H1 (cell line): ENCODE data around the gene PLXNB3. TPM values are rescaled to one million over a fixed set of nuclear protein-coding genes. Genes with fewer than 3 reads are reported as not detected.

ENCODE experiments used
- ATF3 ChIP-seq: IDR thresholded peaks from 2 replicates; pipeline ENCODE4 v1.6.1; 2011; ENCODE audit warnings: low read depth, mild to moderate bottlenecking, low read length; ENCODE audit not compliant: insufficient read depth
- BACH1 ChIP-seq: IDR thresholded peaks from 2 replicates; pipeline ENCODE4 v1.6.1; 2012; ENCODE audit warnings: low read length, improper control_type of control experiment
- CBX8 ChIP-seq: fragments of 300-800, 300-1000 bp; sonication (generic); IDR thresholded peaks from 2 replicates; pipeline ENCODE4 v1.7.1; 2016; ENCODE audit warnings: low read depth, low read length, borderline replicate concordance
- CHD2 ChIP-seq: IDR thresholded peaks from 2 replicates; pipeline ENCODE4 v1.6.1; 2012; ENCODE audit warnings: low read length, improper control_type of control experiment
- CHD7 ChIP-seq: fragments of 300-600 bp; sonication (generic); IDR thresholded peaks from 2 replicates; pipeline ENCODE4 v1.7.1; 2012; ENCODE audit warnings: low read length, moderate library complexity, mild to moderate bottlenecking, inconsistent platforms; ENCODE audit not compliant: insufficient replicate concordance
- CTBP2 ChIP-seq: IDR thresholded peaks from 2 replicates; pipeline ENCODE4 v1.7.0; 2011; ENCODE audit warnings: borderline replicate concordance, mild to moderate bottlenecking, moderate library complexity, mixed read lengths, low read length; ENCODE audit not compliant: insufficient read depth, insufficient read length
- KDM5A ChIP-seq: fragments of 200-600 bp; IDR thresholded peaks from 2 replicates; pipeline ENCODE4 v1.7.1; 2012; ENCODE audit warnings: mild to moderate bottlenecking, low read length, inconsistent platforms, mixed read lengths
- SP2 ChIP-seq: IDR thresholded peaks from 2 replicates; pipeline ENCODE4 v1.6.1; 2012; ENCODE audit warnings: mild to moderate bottlenecking, low read length, inconsistent platforms
- TEAD4 ChIP-seq: IDR thresholded peaks from 2 replicates; pipeline ENCODE4 v1.6.1; 2012; ENCODE audit warnings: low read depth, low read length, inconsistent platforms, mixed read lengths
- ZNF274 ChIP-seq: IDR thresholded peaks from 2 replicates; pipeline ENCODE4 v1.7.0; 2012; ENCODE audit warnings: low read length, borderline replicate concordance; ENCODE audit errors: extremely low read depth
- polyA plus RNA-seq, 7 experiments: library from polyadenylated mRNA; depleted of rRNA in 3 of 7; stranded (reverse) in 5 of 7; unstranded in 2 of 7; fragments of >200 nt in 5 of 7; fragments of 200-250 nt in 2 of 7; gene quantifications; 1 replicate in 5 of 7; 2 replicates in 1 of 7; 4 replicates in 1 of 7; pipeline versions ENCODE4 v1.2.1 to v1.2.3, GENCODE V29; 2011 to 2013; ENCODE audit warnings: missing spikeins in 2 of 7, mixed read lengths in 2 of 7
- total RNA-seq: library from RNA; stranded (reverse); fragmentation: NEBNext Ultra II Directional; extraction: Animal tissue kit (Norgen Biotek cat#: 25700); gene quantifications from 2 replicates; pipeline ENCODE4 v1.2.1, GENCODE V29; 2021

PLXNB3 gene
- total and polyA plus RNA-seq, 2 of the 8 experiments (the other 6 are each of a cell fraction or from before 2014, with no cell fraction given) = 1.2 to 2.7 TPM

DNA sequence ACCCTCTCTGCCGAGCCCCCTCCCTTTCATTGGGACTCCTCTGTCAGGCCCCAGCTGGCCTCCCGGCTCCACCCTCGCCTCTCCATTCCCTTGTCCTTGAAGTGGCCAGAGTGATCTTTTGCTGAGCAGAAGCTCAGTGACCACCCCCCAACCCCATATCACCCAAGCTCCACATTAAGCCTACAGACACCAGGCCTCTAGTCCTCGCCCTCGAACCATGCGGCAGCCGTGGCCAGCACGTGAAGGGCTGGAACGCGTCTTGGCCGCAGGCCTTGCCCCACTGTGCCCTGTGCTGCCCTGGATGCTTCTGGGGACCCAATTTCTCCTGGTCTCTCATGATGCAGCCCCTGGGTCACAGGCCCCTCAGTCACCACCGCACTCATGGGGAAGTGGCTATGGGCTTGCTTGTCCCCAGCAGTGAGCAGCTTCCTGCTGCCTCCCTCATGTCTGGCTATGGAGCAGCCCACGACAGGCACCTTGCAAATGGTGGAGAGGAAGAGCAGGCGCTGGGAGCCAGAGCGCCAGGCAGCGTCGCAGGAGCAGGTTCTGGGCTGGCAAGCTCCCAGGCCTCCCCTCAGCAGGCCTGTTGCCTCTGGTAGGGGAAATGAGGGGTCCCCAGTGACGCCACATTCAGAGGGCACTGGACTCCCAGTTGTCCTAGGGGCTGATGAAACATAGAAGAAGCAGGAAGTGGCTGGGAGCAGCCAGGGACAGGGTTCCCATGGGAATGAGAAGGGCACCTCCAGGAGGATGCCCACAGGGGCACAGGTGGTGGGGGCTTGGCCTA lies 16.0 kb downstream of the PLXNB3 start (continued):
- TF ChIP-seq CHD7 (no peak), SP2 (no peak), CTBP2 (no peak), KDM5A (no peak), ATF3 (no peak), CBX8 (no peak), ZNF274 (no peak), BACH1 (no peak), CHD2 (no peak), TEAD4 (no peak)
